HepG2 (cell line): ENCODE data around the gene IGIP.
A peak's percentile ranks its signal among the peaks of the same experiment; 100 is the strongest.

ENCODE experiments used
- KAT2B ChIP-seq: fragments of 150-350 bp; IDR thresholded peaks from 2 replicates; pipeline ENCODE4 v1.6.1; 2014; ENCODE audit warnings: low read depth, low read length, borderline replicate concordance
- POLR2A ChIP-seq, 2 experiments: IDR thresholded peaks; 2 replicates each; pipeline ENCODE4 v1.6.1; 2011; ENCODE audit warnings: low read depth in 2 of 2, low read length in 2 of 2, mild to moderate bottlenecking in 1 of 2, moderate library complexity in 1 of 2; ENCODE audit not compliant: insufficient read depth in 1 of 2
- RAD21 ChIP-seq: fragments of 450-650 bp; formaldehyde crosslinking; IDR thresholded peaks from 2 replicates; pipeline ENCODE4 v1.5.0; 2020; ENCODE audit warnings: mild to moderate bottlenecking
- ZNF530 ChIP-seq: sonication (generic); formaldehyde crosslinking; IDR thresholded peaks from 2 replicates; pipeline ENCODE4 v1.5.0; 2020; ENCODE audit warnings: low read depth, mild to moderate bottlenecking, missing genetic modification reagents
- TF ChIP-seq, protein P1 (sequence below): sonication (generic); formaldehyde crosslinking; IDR thresholded peaks from 2 replicates; pipeline ENCODE4 v1.5.0; 2020; ENCODE audit warnings: mild to moderate bottlenecking, missing genetic modification reagents, moderate library complexity

DNA sequence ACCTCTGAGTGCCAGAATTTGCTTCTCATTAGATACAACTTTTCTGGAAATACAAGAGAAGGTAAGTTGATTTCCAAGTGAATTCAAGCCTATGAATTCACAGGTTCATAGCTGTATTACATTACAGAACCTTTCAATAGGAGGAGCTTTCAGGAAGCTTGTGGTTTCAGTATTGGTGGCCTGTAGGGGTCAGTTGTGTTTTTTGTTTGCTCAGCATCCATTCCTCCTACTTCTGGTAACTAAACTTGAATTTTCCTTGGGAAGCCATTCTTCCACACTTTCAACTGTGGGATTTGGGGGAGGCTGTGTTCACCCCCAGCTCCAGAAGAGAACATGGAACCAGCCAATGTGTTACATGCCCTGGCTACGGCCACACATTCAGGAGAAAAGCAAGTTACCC, 43.7 kb downstream of the IGIP start:
- TF ChIP-seq ZNF530 (CRISPR knock-in tag) (no peak), KAT2B (no peak), POLR2A (IDR thresholded peaks at IDR 0.05; ENCODE audit: insufficient read depth in 1 of 2, low read depth in 2 of 2, low read length in 2 of 2) (no peak), RAD21 (CRISPR knock-in tag) (no peak)
- TF ChIP-seq, protein P1, sequence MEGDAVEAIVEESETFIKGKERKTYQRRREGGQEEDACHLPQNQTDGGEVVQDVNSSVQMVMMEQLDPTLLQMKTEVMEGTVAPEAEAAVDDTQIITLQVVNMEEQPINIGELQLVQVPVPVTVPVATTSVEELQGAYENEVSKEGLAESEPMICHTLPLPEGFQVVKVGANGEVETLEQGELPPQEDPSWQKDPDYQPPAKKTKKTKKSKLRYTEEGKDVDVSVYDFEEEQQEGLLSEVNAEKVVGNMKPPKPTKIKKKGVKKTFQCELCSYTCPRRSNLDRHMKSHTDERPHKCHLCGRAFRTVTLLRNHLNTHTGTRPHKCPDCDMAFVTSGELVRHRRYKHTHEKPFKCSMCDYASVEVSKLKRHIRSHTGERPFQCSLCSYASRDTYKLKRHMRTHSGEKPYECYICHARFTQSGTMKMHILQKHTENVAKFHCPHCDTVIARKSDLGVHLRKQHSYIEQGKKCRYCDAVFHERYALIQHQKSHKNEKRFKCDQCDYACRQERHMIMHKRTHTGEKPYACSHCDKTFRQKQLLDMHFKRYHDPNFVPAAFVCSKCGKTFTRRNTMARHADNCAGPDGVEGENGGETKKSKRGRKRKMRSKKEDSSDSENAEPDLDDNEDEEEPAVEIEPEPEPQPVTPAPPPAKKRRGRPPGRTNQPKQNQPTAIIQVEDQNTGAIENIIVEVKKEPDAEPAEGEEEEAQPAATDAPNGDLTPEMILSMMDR (CRISPR knock-in tag): peak; percentile 50
